Type B pancreatic cell (in vitro differentiated cells): Measurements from ENCODE around the gene CYB561D2. TPM values are rescaled to one million over a fixed set of nuclear protein-coding genes. Genes with fewer than 3 reads are reported as not detected.

Source experiments
- DNase-seq: peaks from one replicate; pipeline ENCODE4 v3.0.0; 2021; ENCODE audit warnings: mixed read lengths; ENCODE audit not compliant: unreplicated experiment; ENCODE audit errors: extremely low spot score
- H3K27ac Mint-ChIP-seq: 2 replicates; pipeline ENCODE4 v1.8.0; 2021; ENCODE audit warnings: mild to moderate bottlenecking, mixed read lengths
- H3K27me3 Mint-ChIP-seq: 2 replicates; pipeline ENCODE4 v1.8.0; 2021; ENCODE audit warnings: mixed read lengths
- H3K36me3 Mint-ChIP-seq: 2 replicates; pipeline ENCODE4 v1.8.0; 2021; ENCODE audit warnings: mixed read lengths
- H3K4me1 Mint-ChIP-seq: one replicate; pipeline ENCODE4 v1.8.0; 2021; ENCODE audit warnings: mixed read lengths; ENCODE audit not compliant: unreplicated experiment
- H3K4me3 Mint-ChIP-seq: 2 replicates; pipeline ENCODE4 v1.8.0; 2021; ENCODE audit warnings: mild to moderate bottlenecking, mixed read lengths
- H3K9me3 Mint-ChIP-seq: 2 replicates; pipeline ENCODE4 v1.8.0; 2021; ENCODE audit warnings: mixed read lengths
- total RNA-seq: library from RNA; stranded (reverse); gene quantifications from 2 replicates; pipeline ENCODE4 v1.2.1, GENCODE V29; 2021; ENCODE audit warnings: low replicate concordance
- TF ChIP-seq, protein P1 (sequence below): fragments of 200-600 bp; sonication (generic); conservative IDR thresholded peaks from 2 replicates; pipeline ENCODE4 v1.5.0; 2021; ENCODE audit warnings: antibody characterized with exemption, mild to moderate bottlenecking

Gene CYB561D2
- total RNA-seq, 1 donor from 2014 or later, result 10.1 TPM

DNA sequence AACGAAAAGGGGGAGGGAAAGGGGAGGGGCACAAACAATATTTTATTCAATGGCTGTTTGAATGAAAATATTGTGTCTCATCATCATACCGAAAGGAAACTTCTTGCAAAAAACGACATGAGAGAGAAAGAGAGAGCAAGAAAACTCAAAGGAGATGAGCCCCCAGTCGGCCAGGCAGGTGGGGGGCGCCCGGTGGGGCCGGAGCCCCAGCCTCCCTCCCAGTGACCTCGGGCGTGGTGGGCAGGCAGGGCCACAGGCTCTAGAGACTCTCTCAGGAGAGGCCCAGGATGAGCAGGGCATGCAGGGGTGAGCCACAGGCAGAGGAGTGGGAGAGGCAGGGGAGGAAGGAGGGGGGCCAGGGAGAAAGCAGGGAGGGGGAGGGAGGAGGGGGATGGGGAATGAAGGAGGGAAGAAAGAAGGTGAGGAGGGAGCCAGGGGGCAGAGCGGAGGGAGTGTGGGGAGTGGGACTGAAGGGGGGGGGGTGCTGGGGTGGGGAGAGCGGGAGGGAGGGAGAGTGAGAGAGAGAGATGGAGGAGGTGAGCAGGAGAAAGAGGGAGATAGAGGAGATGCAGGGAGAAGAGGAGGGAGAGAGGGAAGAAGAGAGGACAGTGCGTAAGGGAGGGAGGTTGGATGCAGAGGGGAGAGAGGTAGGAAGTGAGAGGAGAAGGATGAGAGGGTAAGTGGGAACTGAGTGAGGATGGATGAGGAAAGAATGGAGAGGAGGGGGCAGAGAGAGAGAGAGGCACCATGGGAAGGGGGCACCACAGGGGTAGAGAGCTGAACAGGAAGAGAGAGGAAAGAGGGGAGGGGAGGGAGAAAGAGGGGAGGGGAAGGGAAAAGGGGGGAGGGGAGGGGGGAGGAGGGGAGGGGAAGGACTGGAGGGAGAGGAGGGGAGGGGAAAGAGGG lies 22.7 kb downstream of the CYB561D2 start:
- no peaks in the 10 kb centered on the region for H3K9me3 Mint-ChIP-seq
- H3K4me3 Mint-ChIP-seq, result no peak overlapping the region
- H3K27me3 Mint-ChIP-seq, result no peaks in the 10 kb centered on the region
- H3K4me1 Mint-ChIP-seq, result peaks cover 15% of the 10 kb centered on the region
- H3K36me3 Mint-ChIP-seq, result no peaks in the 10 kb centered on the region
- no peak overlapping the region for H3K27ac Mint-ChIP-seq
- TF ChIP-seq, protein P1, sequence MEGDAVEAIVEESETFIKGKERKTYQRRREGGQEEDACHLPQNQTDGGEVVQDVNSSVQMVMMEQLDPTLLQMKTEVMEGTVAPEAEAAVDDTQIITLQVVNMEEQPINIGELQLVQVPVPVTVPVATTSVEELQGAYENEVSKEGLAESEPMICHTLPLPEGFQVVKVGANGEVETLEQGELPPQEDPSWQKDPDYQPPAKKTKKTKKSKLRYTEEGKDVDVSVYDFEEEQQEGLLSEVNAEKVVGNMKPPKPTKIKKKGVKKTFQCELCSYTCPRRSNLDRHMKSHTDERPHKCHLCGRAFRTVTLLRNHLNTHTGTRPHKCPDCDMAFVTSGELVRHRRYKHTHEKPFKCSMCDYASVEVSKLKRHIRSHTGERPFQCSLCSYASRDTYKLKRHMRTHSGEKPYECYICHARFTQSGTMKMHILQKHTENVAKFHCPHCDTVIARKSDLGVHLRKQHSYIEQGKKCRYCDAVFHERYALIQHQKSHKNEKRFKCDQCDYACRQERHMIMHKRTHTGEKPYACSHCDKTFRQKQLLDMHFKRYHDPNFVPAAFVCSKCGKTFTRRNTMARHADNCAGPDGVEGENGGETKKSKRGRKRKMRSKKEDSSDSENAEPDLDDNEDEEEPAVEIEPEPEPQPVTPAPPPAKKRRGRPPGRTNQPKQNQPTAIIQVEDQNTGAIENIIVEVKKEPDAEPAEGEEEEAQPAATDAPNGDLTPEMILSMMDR, result no peak
- no peak for DNase-seq

DNA sequence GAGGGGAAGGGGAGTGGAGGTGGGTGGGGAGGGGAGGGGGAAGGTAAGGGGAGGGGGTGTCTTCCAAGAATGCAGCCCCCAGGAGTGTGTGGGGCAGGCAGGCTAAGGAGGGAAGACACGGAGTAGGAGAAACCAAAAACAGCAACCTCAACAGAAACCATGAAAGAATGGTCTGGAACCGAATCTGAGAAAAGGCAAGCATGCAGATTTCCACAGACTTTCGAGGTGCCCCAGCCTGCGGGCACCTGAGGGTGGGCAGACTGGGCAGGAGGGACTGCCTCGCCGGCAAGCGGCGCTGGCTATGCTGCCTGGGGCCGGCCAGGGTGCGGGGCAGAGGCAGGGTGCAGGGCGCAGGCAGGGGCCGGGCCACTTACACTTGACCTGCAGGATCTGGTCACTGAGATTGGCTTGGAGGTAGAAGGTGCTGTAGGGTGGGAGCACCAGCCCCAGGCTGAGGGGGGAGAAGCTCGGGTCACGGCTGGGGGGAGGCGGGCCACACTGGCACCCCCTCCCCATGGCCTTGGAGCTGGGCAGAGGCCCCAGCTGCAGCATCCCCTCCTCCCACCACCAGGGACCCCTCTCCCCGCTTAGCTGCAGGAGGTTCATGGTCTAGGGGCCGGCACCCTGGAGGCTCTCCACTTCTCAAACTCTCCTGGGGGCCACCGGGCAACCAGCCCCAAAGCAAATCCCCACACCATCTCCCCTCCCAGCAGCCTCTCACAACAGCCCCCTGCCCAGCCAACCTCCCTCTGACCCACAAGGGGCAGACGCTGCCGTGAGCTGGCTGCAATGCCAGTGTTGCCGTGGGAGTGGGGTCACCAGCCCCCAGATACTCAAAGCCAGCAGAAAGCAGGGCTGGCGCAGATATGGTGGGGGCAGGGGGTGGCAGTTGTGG lies 23.9 kb downstream of the CYB561D2 start:
- Mint-ChIP-seq H3K27ac (no peak overlapping the region), H3K4me1 (peaks cover 20% of the 10 kb centered on the region), H3K9me3 (no peaks in the 10 kb centered on the region), H3K27me3 (no peaks in the 10 kb centered on the region), H3K36me3 (no peaks in the 10 kb centered on the region), H3K4me3 (no peak overlapping the region)
- TF ChIP-seq, protein P1, result no peak
- DNase-seq, result no peak

DNA sequence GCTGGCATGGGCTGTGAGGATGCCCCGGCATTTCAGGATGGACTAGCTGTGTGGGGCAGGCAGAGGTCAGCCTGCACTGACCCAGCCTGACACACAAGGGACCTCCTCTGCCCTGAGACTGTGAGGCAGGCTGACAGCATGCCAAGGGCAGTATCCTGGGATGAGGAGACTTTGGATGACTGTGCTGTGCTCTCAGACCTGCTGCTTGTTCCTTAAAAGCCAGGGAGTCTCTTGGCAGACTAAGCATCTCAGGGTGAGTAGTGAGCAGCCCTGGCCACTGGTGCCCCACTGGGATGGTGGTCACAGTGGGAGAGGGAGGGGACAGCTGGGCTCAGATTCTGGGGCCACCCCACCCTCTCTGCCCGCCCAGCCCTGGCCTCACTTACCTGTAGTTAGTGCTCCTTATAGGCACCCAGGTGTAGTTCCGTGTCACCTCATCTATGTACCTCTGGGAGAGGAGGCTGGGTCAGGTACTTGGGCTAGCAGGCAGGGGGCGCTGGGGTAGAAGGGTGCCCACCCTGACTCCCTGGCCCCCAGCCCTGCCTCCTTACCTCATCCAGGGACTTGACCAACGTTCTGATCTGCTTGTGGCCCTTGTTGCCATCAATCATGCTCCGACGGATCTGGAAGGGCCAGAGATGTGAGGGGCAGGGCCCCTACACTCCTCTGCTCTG lies 24.7 kb downstream of the CYB561D2 start:
- no peak overlapping the region for H3K27ac Mint-ChIP-seq
- no peak for DNase-seq
- H3K4me1 Mint-ChIP-seq, result peaks cover 27% of the 10 kb centered on the region

DNA sequence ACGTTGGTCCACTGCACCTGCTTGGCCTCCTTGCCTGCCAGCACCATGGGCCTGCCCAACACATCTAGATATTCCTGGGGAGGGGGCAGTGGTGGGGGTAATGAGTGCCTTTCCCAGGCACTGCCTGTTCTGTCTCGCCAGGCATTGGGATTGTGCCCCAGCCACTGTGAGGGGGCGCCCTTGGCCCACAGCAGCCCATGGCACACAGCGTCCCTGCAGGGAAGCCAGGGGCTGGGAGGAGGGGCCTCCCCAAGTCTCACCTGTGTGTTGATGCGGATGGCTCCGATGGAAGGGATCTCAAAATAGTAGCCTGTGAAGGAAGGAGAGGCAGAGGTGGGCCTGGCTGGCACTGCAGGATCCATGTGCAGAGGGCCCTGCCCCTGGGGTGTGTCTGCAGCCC lies 27.4 kb downstream of the CYB561D2 start:
- H3K4me3 Mint-ChIP-seq, result no peak overlapping the region

More for the DNA sequence above, 24.7 kb downstream of the CYB561D2 start:
- TF ChIP-seq, protein P1, result no peak
- Mint-ChIP-seq H3K27me3 (no peaks in the 10 kb centered on the region), H3K9me3 (no peaks in the 10 kb centered on the region), H3K36me3 (no peaks in the 10 kb centered on the region), H3K4me3 (no peak overlapping the region)

DNA sequence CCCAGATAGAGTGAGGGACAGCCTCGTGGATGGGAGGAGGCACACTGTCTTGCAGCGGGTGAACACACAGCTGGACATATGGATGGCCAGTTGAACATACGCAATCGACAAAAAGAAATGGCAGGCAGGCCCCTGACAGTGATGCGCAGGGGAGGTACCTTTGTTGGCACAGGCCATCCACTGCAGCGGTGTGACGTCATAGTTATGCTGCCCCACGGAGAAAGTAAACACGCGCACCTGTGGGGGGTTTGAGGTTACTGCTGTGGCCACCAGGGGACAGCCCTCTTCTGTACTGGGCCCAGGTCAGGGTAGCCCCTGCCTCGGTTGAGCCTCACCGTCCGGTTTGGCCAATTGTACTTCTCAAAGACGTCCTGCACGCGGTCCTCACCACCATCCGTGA lies 28.1 kb downstream of the CYB561D2 start:
- H3K36me3 Mint-ChIP-seq, result no peaks in the 10 kb centered on the region
- H3K9me3 Mint-ChIP-seq, result no peaks in the 10 kb centered on the region
- no peak for DNase-seq
- no peaks in the 10 kb centered on the region for H3K27me3 Mint-ChIP-seq
- no peak overlapping the region for H3K27ac Mint-ChIP-seq
- peaks cover 28% of the 10 kb centered on the region for H3K4me1 Mint-ChIP-seq
- H3K4me3 Mint-ChIP-seq, result no peak overlapping the region
- TF ChIP-seq, protein P1, result no peak

More for the DNA sequence above, 27.4 kb downstream of the CYB561D2 start:
- TF ChIP-seq, protein P1, result no peak
- no peak for DNase-seq
- Mint-ChIP-seq H3K4me1 (peaks cover 28% of the 10 kb centered on the region), H3K27ac (no peak overlapping the region), H3K9me3 (no peaks in the 10 kb centered on the region), H3K36me3 (no peaks in the 10 kb centered on the region), H3K27me3 (no peaks in the 10 kb centered on the region)
